ENCODE measurements around the gene CCNK. TPM values are rescaled to one million over a fixed set of nuclear protein-coding genes. Genes with fewer than 3 reads are reported as not detected.

CCNK gene
- total and polyA plus RNA-seq, 10 of the 15 experiments (the other 5 are each of a cell fraction or from before 2014, with no cell fraction given) = 10.8 to 88.0 (median 22.5) TPM

DNA sequence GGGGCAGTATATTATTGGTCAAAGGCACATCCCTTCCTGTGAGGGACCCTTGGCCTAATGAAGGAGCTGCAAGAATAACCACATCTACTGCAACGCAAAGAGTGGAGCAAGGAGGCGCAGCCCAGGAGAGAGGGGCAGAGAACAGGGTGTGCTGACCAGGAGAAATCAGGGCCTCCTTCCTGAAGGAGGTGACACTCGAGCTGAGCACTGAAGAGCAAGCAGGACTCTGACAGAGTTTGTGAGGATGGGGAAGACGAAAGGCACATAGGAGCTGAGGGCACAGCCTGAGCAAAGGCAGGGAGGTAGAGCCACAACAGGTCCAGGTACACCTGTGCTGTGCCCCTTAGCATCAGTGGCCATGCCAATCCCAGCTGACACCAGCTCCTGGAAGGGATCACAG is 62.2 kb downstream of the CCNK start:
- WGBS (ENCODE audit: insufficient coverage, insufficient replicate concordance, low lambda C conversion rate, missing lambda C conversion rate) = 8% methylated on average over 4 of the region's 4 CpGs
- in situ Hi-C loops (cut with MboI) = no loop called here
- no peaks in the 10 kb centered on the region for H3K79me2 ChIP-seq (ENCODE audit: control insufficient read depth, insufficient read depth, low read length)
- no peak overlapping the region for H3K27ac ChIP-seq (ENCODE audit: control insufficient read depth, insufficient read depth)
- no peak overlapping the region for H3K4me2 ChIP-seq (ENCODE audit: control insufficient read depth, insufficient read depth)
- H3K4me1 ChIP-seq (ENCODE audit: control insufficient read depth, insufficient read depth, low read length) = no peaks in the 10 kb centered on the region
- H2AFZ ChIP-seq (ENCODE audit: control insufficient read depth, low read depth, low read length) = no peak overlapping the region
- no peak for ATAC-seq
- H3K9me3 ChIP-seq (replicated peaks; ENCODE audit: control insufficient read depth, insufficient read depth, low read length) = no peaks in the 10 kb centered on the region
- DNase-seq (ENCODE audit: low read depth, low spot score) = no peak
- no TSS peak for BruUV-seq (replicated peaks)
- intact Hi-C loops (cut with micrococcal nuclease; ENCODE audit: unreplicated experiment) = no loop called here
- SMC1A ChIA-PET (ENCODE audit: uncharacterized antibody, unreplicated experiment) = interaction anchor here (1.3 kb wide), 1 partner anchor 15 kb away, joined by 3 read pairs; no protein-coding TSS in a partner anchor
- H3K36me3 ChIP-seq (ENCODE audit: control insufficient read depth in 2 of 2, insufficient read depth in 2 of 2, low read length in 1 of 2) = no peaks in the 10 kb centered on the region
- no peak for FAIRE-seq
- no peak overlapping the region for H3K4me3 ChIP-seq
- CTCF ChIA-PET = no interaction called here
- H3K9ac ChIP-seq (ENCODE audit: control insufficient read depth, insufficient read depth, low read length) = no peak overlapping the region
- TF ChIP-seq E4F1 (IDR thresholded peaks at IDR 0.05; ENCODE audit: borderline replicate concordance, partially characterized antibody) = no peak
- TF ChIP-seq, protein P1, sequence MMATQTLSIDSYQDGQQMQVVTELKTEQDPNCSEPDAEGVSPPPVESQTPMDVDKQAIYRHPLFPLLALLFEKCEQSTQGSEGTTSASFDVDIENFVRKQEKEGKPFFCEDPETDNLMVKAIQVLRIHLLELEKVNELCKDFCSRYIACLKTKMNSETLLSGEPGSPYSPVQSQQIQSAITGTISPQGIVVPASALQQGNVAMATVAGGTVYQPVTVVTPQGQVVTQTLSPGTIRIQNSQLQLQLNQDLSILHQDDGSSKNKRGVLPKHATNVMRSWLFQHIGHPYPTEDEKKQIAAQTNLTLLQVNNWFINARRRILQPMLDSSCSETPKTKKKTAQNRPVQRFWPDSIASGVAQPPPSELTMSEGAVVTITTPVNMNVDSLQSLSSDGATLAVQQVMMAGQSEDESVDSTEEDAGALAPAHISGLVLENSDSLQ (IDR thresholded peaks at IDR 0.05) = no peak
- POLR2A ChIA-PET = interaction anchor here (0.5 kb wide), 1 partner anchor 46 kb away, joined by 3 read pairs; no protein-coding TSS in a partner anchor
- RAD21 ChIA-PET (ENCODE audit: unreplicated experiment) = no interaction called here
- H3K27me3 ChIP-seq (replicated peaks in 1 of 2; ENCODE audit: control insufficient read depth in 2 of 2, insufficient read depth in 2 of 2, low read length in 1 of 2) = no peaks in the 10 kb centered on the region
- no peaks in the 10 kb centered on the region for H4K20me1 ChIP-seq (ENCODE audit: control insufficient read depth, insufficient read depth)

GRCh38 chr14:99543985-99544384 is 62.8 kb downstream of the CCNK start:
- Histone ChIP-seq H3K36me3 (ENCODE audit: control insufficient read depth in 2 of 2, insufficient read depth in 2 of 2, low read length in 1 of 2) (no peaks in the 10 kb centered on the region), H3K79me2 (ENCODE audit: control insufficient read depth, insufficient read depth, low read length) (no peaks in the 10 kb centered on the region), H2AFZ (ENCODE audit: control insufficient read depth, low read depth, low read length) (no peak overlapping the region), H3K4me1 (ENCODE audit: control insufficient read depth, insufficient read depth, low read length) (no peaks in the 10 kb centered on the region), H3K27ac (ENCODE audit: control insufficient read depth, insufficient read depth) (no peak overlapping the region), H3K9ac (ENCODE audit: control insufficient read depth, insufficient read depth, low read length) (no peak overlapping the region), H3K9me3 (replicated peaks; ENCODE audit: control insufficient read depth, insufficient read depth, low read length) (no peaks in the 10 kb centered on the region), H3K4me3 (no peak overlapping the region), H3K4me2 (ENCODE audit: control insufficient read depth, insufficient read depth) (no peak overlapping the region), H3K27me3 (replicated peaks in 1 of 2; ENCODE audit: control insufficient read depth in 2 of 2, insufficient read depth in 2 of 2, low read length in 1 of 2) (no peaks in the 10 kb centered on the region), H4K20me1 (ENCODE audit: control insufficient read depth, insufficient read depth) (no peaks in the 10 kb centered on the region)
- in situ Hi-C loops (cut with MboI) = no loop called here
- TF ChIP-seq PAX8 (IDR thresholded peaks at IDR 0.05) (no peak), BMI1 (IDR thresholded peaks at IDR 0.05; ENCODE audit: borderline replicate concordance) (no peak)
- ChIA-PET CTCF (no interaction called here), SMC1A (ENCODE audit: uncharacterized antibody, unreplicated experiment) (interaction anchor here (1.3 kb wide), 1 partner anchor 16 kb away, joined by 3 read pairs; no protein-coding TSS in a partner anchor), RAD21 (ENCODE audit: unreplicated experiment) (no interaction called here), POLR2A (interaction anchor here (0.5 kb wide), 1 partner anchor 45 kb away, joined by 3 read pairs; no protein-coding TSS in a partner anchor)
- no peak for FAIRE-seq
- WGBS (ENCODE audit: insufficient coverage, insufficient replicate concordance, low lambda C conversion rate, missing lambda C conversion rate) = 59% methylated on average over 12 of the region's 12 CpGs
- no peak for ATAC-seq
- no peak for DNase-seq (ENCODE audit: low read depth, low spot score)
- BruUV-seq (replicated peaks) = no TSS peak
- intact Hi-C loops (cut with micrococcal nuclease; ENCODE audit: unreplicated experiment) = no loop called here

Measured in GM12878 (cell line).